GDM1 (cell line): ENCODE results near the gene DGCR8.
"Not testable (repeated sequence)": the region's sequence is repeated elsewhere in the genome, so short reads cannot be mapped to it uniquely, and the experiment has no call there.

Experiments used
- DNase-seq: peaks from one replicate; lab custom pipeline; 2025; lab: John Stamatoyannopoulos, UW

The DGCR8 gene

DNA sequence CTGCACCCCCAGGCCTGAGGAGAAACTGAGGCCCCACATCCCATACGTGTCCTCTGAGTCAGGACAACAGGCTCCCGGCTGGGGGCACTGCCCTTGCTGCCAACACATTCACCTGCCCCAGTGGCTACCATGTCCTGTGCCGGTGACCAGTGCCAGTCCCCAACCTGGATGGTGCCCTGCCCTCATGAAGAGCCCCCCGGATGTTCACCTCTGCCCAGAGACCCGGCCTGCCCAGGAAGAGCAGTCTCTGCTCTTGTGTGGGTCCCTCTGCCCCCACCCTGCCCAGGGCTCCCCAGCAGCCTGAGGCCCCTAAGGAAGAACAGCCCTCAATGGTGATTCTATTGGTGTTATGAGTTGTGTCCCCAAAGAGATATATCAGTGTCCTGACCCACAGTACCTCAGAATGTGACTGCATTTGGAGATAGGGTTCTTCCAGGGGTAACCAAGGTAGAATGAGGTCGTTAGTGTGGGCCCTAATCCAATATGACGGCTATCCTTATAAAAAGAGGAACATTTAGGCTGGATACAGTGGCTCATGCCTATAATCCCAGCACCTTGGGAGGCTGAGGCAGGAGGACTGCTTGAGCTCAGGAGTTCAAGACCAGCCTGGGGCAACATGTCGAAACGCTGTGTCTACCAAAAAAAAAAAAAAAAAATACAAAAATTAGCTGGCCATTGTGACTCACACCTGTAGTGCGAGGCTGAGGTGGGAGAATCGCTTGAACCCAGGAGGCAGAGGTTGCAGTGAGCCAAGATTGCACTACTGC is 13.2 kb upstream of the DGCR8 start:
- no peak for DNase-seq

DNA sequence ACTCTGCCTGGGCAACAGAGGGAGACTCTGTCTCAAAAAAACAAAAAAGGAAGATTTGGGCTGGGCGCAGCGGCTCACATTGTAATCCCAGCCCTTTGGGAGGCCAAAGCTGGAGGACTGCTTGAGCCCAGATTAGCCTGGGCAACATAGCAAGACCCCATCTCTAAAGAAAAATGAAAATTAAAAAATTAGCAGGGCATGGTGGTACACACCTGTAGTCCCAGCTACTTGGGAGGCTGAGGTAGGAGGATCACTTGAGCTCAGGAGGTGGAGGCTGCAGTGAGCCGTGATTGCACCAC is 12.7 kb upstream of the DGCR8 start:
- DNase-seq: not testable (repeated sequence)

DNA sequence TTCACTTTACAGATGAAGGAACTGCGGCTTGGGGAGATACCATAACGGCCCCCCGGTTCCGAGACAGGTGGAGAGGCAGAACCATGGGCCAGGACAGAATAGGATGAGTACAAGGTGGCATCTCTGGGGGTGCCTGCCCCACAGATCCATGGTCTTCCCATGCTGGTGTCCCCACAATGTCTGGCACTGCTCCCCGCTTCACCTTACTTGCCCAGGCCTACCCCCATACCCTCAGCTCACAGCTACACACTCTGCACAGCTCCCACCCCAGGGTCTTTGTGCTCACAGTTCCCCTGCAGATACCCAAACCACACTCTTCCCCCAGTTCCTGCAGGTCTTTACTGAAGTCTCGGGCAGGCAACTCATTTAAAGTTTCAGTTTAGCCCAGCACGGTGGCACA is 11.4 kb upstream of the DGCR8 start:
- DNase-seq: no peak

DNA sequence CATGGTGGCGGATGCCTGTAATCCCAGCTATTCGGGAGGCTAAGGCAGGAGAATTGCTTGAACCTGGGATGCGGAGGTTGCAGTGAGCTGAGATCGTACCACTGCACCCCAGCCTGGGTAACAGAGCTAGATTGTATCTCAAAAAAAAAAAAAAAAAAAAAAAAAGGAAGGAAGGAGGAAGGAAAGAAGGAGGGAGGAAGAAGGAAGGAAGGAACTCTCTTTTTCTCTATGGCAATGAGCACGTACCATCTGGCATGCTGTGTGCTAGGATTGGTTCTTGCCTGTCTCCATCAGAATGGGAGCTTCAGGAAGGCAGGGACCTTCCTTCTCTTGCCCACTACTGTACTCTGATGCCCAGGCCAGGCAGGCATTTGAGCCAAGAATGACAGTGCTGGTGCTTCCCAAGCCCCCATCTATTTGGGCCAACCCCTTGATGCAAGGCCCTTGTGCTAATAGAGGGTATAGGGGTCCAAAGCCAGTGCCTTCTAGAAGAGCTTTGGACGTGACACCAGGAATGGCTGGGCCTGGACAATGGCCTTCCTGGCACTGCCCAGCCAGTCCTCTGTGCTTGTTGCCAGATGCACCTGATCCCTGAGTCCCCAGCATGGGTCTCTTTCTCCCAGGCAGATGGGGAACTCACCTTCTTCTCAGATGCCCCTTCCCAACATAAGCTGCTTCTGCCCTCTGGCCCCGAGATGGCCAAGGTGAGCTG is 10.6 kb upstream of the DGCR8 start:
- no peak for DNase-seq

DNA sequence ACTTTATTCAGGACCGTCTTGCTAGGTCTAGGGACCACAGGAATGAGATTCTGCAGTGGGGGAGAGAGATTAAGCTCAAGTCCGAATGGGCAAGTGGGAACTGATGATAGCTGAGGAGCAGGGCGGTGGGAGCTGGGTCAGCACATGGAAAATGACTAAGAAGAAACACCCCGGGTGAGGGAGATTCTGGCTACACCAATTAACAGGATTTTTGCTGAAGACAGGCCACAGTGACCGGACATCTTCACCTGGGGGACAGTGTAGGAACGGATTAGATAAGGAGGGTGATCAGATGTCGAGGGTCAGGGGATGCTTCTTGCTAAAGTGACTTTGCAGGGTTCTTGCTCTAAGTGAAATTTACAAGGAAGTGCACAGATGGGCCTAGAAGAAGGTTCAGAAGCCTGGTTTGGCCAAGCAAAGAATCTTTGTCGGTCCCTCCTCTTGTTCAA is 8.5 kb upstream of the DGCR8 start:
- DNase-seq: no peak

DNA sequence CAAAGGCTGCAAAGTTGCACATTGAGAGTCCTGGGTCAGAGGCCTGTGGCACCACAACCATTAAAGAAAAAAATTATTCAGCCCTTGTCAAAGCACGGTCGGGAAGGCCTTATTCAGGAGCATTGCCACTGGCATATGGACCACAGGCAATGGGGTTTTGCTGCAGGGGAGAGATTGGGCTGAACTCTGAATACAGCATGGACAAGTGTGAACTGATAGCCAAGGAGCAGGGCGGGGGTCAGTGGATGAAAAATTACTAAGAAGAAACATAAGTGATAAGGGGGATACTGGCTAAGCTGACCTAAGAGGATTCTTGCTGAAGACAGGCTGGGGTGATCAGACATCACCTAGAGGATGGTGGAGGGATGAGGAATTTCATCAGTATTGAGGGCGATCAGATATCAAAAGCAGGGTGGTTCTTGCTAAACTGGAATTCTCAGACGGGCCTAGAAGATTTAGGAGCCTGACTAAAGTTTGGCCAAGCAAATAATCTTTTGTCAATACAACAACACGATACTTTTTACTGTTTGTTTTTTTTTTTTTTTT is 3.3 kb upstream of the DGCR8 start:
- no peak for DNase-seq

DNA sequence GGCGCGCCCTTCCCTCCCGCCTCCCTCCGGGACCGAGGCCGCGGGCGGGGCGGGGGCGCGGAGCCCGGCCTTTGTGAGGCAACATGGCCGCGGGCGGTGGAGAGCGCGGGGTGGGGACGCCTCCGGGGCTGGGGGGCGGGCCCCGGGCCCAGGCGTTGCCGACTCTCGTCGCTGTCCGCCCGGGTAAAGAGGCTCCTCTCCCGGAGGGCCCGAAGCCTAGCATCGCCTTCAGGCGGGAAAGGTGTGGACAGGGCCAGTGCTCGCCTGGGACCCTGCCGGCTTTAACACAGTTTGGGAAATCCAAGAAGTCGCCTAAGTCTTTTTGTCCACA is 369 bp downstream of the DGCR8 start:
- peak; percentile 51 for DNase-seq

DNA sequence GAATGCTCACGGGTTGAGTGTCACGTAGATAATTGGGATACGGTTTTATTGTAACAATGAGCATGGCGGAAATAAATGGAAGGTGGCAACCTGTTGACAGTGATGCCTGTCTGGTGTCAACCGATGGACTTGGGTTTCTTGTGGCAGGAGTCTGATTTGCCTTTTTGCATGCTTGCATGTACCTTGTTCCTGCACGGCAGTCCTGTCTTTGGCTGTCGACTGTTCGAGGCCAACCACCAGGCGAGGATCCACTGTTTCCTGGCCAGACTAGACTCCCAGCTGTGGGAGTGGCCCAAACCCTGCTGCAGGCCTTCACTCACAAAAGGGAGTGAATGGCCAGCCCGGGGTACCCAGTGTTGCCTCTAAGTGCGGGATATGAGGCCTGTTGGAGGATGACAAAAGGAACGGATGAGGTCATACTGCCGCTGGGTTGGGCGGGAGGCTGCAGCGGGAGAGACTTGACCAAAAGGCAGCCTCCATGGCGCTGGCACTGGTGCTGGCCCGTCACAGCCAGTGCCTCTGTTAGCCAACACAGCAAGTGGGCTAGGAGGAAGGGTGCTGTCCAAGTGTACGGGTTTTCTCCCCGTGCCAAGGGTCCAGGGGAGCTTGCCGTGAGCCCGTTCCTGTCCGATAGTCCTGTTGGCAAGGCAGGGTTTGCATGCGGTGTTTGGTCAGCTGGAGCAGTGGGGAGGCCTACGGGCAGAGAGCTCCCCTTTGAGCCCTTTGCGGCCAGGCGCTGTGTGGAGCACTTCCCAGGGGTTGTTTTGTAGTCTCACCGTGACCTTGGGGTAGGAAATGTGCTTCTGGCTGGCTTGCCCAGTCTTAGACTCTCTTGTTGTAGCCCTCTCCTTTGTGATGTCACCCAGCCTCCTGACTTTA is 974 bp downstream of the DGCR8 start:
- no peak for DNase-seq

DNA sequence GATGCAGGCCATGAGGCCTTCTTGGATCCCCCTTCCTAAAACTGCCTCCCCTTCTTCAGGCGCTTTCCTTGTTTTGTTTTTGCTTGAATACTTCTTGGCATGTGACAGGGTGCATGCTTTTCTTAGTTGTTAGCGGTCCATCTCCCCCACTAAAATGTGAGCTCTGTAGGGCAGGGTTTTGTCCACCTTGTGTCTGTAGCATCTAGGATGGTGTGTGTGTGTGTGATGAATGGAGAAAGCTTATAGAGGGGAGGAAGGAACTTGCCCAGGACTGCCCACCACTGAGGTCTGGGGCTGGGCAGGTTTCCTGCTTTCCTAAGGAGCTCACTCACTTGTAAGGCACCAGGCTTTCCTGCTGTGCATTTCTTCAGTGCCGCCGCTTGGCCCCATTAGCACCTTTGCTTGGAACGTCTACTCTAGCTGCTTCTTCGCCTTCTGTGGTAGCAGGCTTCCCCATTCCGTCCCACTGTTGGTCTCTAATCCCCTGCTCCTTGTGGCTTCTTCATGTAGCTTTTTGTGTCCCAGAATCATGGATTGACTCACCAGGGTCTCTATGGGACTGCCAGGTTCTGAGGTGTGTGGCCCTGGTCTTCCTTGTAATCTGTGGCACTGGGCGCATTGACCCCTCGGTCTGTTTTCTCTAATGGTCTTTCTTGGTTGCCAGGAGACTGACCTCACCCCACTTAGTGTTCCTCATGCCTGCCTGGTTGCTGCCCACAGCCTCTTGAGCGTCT is 3.3 kb downstream of the DGCR8 start:
- DNase-seq: no peak

DNA sequence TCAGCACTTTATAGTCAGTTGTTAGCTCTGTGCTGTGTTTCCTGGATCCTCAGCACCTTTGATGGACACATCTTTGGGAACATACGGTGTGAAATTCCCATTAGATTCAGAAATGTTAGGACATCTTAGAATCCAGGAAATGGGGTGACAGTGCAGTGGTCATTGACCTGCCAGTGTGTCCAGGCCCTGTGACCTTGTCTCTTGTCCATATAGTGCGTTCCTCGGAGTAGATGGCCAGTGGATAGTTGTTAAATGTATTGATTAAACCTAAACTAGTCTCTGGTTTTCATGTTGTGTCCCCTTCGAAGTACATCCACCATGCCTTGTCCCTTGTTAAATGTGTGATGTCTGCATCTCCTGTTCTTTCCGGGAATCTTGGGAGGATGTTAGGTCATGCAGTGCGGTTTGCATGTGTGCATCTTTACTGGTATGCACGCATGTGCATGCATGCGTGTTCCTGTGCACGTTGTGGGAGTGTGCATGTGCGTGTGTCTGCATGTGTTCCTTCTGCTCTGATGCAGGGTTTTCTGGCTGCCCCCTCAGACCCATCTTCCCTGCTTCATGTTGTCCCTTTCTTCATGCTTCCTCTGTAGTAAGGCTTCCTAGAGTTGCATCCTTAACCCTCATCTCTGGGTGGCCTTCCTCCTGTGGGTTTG is 4.0 kb downstream of the DGCR8 start:
- no peak for DNase-seq

DNA sequence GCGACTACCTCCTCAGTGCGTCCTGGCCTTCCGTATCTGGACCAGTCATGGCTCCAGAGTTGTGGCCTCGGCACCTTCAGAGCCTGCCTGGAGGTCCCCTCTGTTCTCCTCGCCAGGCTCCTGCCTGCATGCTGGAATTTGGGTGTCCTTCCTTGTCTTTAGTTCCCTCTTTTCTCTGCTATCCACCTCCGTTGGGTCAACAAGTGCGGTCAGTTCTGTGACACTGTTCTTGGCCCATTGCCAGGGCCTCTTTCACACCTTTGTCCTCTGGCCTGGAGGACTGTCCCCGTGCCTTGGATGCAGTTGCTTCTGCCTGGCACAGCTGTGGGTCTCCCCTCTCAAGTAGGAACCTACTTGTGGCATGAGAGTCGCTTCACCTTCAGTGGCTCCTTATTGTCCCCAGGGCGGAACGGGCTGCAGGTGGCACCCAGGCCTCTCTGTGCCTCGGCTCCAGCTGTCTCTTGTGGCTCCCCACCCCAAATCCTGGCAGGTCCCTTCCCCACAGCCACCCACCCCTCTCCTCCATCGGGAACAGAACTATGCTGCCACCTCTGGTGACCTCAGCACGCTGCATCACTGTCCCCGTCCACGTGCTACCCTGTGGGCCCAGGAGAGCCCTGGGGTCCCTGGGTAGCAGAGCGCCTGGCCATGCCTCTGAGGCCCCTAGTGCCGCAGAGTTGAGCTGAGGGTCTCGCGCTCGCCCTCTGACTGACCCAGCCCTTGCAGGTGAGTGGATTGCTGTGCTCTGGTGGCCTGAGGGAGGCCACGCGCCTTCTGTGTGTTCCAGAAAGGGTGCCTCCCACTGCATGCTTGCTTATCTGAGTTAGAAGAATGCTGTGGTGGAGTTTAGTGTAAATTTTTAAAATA is 4.7 kb downstream of the DGCR8 start:
- no peak for DNase-seq

DNA sequence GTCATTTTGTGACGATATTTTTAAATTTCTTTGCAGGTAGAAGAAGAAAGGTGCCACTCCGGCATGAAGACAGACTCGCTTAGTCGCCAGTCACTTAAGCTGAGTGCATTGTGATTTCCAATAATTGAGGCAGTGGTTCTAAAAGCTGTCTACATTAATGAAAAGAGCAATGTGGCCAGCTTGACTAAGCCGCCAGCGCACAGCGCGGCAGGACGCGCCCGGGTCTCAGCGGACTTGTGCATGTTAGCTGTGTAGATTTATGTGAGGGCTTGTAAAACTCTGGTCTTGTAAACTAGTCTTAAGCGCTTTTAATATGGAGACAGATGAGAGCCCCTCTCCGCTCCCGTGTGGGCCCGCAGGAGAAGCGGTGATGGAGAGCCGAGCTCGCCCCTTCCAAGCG is 5.6 kb downstream of the DGCR8 start:
- no peak for DNase-seq

DNA sequence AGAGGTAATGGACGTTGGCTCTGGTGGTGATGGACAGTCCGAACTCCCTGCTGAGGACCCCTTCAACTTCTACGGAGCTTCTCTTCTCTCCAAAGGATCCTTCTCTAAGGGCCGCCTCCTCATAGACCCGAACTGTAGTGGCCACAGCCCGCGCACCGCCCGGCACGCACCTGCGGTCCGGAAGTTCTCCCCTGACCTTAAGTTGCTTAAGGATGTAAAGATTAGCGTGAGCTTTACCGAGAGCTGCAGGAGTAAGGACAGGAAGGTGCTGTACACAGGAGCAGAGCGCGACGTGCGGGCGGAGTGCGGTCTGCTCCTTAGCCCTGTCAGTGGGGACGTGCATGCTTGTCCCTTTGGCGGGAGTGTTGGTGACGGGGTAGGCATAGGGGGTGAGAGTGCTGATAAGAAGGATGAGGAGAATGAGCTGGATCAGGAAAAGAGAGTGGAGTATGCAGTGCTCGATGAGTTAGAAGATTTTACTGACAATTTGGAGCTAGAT is 6.1 kb downstream of the DGCR8 start:
- no peak for DNase-seq

DNA sequence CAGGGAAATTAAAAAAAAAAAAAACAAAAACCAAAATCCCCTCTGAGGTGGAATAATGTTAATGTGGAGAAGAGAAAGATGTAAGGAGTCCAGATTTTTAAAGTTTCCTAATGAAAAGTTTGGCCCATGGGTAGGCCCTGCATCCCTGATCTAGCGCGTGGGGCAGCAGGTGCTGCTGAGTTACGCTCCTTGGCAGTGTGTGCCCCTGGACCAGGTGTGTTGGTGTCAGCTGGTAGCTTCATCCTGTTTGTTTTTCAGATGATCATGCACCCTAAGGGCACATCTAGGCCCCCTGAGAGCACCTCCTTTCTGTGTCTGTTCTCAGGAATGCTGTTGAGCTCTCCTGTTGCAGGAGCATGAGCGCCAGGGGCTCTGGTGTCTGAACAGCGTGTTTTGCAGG is 6.7 kb downstream of the DGCR8 start:
- no peak for DNase-seq

DNA sequence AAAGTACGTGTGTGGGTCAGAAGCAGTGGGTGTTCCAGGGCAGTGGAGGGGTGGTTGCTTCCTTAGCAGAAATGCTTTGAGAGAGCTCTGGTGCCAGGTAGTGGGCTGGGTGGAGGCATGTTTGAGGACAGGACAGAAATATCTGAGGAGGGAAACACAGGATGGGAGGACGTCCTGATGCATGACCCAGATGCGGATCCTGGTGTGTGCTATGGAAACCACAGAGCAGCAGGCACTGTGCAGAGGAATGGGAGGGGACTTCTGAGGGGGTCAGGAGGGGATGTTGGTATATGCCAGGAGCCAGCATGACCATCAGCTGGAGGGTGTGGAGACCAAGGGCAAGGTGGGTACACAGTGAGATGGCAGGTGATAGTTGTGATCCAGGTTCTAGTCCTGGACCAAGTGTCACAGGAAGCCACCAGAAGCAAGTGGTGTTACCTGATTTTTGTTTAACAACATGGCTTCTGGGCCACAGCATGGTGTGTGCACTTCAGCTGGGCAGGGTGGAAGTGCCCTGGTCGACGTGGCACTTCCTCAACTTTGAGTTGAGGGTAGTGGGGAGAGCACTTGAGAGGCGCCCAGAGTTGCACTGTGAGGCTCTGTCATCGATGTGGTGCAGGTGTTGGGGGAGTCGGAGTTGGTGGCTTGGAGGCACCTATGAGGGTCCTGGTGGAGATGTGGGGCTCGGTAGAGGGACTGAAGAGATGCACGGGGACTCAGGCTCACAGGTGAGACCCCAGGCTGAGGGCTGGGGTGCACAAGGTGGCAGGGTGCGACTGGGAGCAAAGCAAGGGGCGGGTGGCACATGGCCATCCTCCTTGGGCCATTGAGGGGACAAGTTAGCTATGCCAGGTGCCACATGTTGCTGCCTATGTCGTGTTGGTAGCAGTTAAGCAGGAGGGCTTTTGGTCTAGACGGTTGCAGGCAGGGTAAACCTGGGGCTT is 7.5 kb downstream of the DGCR8 start:
- no peak for DNase-seq

DNA sequence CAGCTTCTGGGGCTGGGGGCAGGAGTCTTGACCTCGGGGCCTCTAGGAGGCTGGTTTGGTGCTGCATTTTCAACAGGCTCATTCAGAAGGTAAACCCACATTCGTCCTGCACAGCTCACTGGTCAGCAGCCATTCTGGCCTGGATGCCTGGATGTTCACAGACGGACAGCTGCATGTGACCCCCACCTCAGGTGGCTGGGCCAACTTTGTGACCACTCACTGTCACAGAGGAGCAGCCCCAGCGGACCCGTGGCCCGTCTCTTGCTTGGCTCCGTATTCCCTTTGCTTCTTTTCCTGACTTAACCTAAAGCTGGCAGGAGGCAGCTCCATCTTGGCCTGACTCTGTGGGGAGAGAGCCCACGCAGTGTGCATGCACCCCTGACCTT is 8.2 kb downstream of the DGCR8 start:
- DNase-seq: no peak

DNA sequence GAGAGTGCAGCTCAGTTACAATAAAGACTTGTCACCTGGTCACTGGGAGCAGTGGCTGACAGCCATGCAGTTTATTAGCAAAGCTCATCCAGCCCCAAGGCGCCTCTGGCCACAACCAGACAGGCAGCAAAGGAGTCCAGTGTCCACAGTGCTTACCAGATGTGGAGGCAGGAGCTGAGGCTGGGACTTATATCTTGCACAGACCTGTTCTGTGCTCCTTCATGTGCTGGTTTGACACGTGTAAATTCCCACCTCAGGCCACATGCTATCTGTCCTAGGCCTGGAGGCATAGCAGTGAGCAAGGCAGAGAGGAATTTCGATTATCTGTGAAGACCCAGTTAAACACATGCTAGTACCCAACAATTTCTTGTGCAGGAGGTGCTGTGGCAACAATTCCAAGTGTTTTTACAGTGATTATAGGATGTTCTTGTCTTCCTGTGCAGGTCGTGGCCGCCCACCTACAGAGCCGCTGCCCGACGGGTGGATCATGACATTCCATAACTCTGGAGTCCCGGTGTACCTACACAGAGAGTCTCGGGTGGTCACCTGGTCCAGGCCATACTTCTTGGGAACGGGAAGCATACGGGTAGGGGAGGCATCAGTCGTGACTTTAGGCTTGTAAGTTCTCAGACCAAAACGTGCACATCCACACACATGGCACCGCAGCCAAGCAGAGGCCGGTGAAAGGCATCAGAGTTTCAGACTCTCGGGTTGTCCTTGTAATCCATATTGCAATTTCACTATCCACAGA is 9.4 kb downstream of the DGCR8 start:
- no peak for DNase-seq

DNA sequence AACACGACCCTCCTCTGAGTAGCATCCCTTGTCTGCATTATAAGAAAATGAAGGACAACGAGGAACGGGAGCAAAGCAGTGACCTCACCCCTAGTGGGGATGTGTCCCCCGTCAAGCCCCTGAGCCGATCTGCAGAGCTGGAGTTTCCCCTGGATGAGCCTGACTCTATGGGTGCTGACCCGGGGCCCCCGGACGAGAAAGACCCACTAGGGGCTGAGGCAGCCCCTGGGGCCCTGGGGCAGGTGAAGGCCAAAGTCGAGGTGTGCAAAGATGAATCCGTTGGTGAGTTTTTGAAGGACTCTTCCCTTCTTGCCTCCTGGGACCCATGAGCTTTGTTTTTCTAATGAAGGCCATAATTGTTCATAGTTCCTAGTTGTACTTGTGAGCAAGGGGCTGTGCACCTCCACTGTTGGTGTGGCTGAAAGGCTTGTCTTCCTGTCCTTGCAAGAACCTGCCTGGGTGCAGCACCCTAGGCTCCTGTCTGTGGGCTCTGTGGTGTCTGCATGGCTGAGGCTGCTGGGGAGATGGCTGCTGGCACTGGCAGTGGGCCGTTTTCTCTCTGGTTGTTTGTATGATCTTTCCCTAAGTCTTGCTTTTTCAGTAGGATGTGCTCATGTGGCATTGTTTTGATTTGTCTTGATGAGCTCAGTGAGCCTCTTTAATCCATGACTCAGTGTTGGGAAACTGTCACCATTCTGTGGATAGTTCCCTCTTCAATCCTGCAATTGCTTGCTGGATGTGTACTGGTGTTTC is 10.1 kb downstream of the DGCR8 start:
- DNase-seq: no peak
